Measurements from ENCODE around the gene ITK. TPM values are rescaled to one million over a fixed set of nuclear protein-coding genes. Genes with fewer than 3 reads are reported as not detected.

ITK gene
- not detected in 2 replicates for total RNA-seq

GRCh38 chr5:157180374-157181264 is at the start of gene ITK:
Gene ITK, plus strand, starts transcription at chr5:157180840. Its CDS starts 138 bp downstream, at chr5:157180978.

GRCh38 chr5:157142317-157143126 is 38.1 kb upstream of the ITK start, which contains the start of gene MED7:
Gene MED7, minus strand, starts transcription at chr5:157142865. Its CDS starts 3,434 bp downstream, at chr5:157139431.

GRCh38 chr5:157166214-157167213 is 14.1 kb upstream of the ITK start, which contains the start of gene GARIN3:
Gene GARIN3, minus strand, starts transcription at chr5:157166264. Its CDS starts 96 bp downstream, at chr5:157166168.

GRCh38 chr5:157265714-157266285 is 85.2 kb downstream of the ITK start, which contains the start of gene CYFIP2:
Gene CYFIP2, plus strand, starts transcription at chr5:157266123. Its CDS starts 19,239 bp downstream, at chr5:157285362.

Other genes with a start within 250 kb of the ITK start
- not detected in 2 replicates for gene TIMD4, start 217.6 kb upstream of the ITK start, total RNA-seq
- not detected in 2 replicates for gene HAVCR1, start 121.7 kb upstream of the ITK start, total RNA-seq
- 0.16 and 0.36 TPM in 2 replicates for gene HAVCR2, start 71.8 kb upstream of the ITK start, total RNA-seq
- gene MED7, start 38.0 kb upstream of the ITK start, total RNA-seq: 7.8 and 8.3 TPM in 2 replicates
- gene GARIN3, start 14.6 kb upstream of the ITK start, total RNA-seq: not detected in 2 replicates
- 2.9 and 7.9 TPM in 2 replicates for gene CYFIP2, start 85.3 kb downstream of the ITK start, total RNA-seq

Data from hair follicle dermal papilla cell (primary cell).